ENCODE data around the gene IPO7.
"Not testable (repeated sequence)": the region's sequence is repeated elsewhere in the genome, so short reads cannot be mapped to it uniquely, and the experiment has no call there.

The IPO7 gene

DNA sequence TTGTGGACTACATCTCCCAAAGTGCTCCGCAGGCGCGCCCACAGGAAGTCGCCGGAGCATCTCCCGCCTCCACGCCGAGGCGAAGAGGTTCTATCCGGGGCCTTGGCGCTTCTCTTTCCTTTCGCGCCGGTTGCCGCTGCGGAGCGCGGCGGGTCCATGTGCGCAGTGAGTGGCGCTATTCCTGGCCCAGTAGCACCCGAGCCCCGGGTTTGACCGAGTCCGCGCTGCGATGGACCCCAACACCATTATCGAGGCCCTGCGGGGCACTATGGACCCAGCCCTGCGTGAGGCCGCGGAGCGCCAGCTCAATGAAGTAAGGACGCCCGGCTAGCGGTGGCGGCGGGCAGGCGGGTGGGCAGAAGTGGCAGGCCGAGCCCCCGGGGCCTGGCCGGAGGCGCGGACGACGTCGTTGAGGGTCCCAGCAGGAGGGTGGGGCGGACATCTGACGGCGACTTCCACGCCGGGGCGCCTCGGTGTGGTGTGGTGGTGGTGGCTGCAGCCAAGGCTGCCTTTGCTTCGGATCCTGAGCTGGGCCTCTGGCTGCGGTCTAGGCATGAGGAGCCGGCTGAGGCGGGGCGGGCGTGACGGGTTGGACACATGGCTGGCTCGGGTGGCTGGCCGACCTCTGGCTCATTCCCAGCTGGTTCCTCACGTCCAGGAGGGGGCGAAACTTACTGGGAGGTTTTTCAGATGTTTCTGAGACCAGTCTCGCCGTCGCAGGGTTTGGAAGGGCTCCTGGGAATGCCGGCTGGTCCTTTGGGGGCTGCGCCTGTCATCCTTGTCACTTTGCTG lies at the start of gene IPO7:
TSS of gene IPO7 (plus strand) at position 118 of the 792 bp plus-strand sequence. CDS start at position 230, 112 bp downstream.
- DNase-seq, result peak; percentile 95

DNA sequence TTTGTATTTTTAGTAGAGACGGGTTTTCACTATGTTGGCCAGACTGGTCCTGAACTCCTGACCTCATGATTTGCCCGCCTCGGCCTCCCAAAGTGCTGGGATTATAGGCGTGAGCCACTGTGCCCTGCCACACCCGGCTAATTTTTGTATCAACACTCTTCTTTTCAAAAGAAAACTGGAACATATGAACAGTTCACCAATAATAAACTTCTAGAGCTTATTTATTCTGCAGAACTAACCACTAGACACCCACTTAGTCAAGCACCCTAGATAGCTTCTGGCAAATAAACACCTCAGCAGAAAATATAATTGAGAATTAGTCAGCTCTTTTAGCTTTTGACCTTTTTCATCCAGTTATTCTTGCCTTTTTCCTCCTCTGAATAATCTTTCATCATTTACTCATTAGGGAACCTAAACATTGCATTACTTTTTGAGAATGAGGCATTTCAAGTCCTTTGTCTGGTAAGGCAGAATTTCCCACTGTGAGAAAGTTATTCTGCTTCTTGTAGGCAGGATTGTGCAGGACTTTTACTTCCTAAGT lies 42.7 kb upstream of the IPO7 start:
- no peak for DNase-seq

DNA sequence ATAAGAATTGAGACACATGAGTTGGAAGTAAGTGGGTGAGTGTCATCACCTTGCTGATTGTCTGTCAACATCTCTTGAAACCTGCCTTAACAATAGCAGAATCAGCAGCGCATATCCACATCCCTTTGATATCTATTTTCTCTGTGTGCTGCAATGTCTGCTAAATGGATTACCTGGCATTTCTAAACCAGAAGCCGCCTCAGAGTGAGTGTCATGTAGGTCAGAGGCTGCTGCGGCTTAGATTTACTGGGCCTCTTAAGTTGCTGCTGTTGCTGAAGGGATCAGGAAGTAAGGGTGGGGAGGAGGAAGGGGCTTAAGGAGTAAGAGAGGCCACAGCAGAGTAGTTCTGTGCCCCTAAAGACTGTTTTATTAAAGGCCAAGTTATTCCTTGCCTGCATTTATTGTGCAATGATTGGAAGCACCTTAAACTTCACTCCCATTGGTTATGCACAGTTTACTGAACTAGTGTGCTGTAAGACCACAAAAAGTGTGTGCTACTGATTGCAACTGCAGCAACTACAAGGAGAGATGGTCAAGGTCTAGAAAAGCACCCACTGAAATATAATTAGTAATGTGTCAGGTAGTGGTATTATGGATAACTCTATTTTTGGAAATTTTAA lies 40.3 kb upstream of the IPO7 start:
- DNase-seq, result no peak

DNA sequence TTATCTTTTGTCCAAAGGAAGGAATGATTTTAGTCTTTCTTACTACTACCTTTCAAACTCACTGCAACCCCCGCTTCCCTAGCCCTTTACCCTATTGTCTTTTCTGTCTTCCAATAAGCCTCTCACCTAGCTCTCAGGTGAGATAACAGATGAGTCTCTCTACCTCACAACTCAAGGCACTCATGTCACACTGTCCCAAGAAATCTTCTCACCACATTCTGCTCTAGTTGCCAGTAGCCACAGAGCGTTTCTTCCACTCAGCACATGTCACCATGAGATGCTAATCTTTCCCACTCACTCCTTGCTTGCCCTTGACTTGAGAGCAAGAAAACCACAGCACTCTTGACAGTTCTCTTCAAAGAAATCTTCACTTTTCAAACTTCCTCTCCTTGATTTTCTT lies 37.4 kb upstream of the IPO7 start:
- peak; percentile 25 for DNase-seq

DNA sequence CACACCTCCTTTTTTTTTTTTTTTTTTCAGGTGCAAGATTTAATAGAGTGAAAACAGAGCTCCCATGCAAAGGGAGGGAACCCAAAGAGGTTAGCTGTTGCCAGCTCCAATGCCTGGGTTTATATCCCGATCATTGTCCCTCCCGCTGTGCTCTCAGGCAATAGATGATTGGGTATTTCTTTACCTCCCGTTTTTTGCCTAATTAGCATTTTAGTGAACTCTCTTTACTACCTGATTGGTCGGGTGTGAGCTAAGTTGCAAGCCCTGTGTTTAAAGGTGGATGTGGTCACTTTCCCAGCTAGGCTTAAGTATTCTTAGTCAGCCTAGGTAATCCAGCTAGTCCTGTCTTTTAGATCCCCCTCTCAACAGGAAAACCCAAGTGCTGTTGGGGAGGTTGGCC lies 36.7 kb upstream of the IPO7 start:
- DNase-seq, result not testable (repeated sequence)

DNA sequence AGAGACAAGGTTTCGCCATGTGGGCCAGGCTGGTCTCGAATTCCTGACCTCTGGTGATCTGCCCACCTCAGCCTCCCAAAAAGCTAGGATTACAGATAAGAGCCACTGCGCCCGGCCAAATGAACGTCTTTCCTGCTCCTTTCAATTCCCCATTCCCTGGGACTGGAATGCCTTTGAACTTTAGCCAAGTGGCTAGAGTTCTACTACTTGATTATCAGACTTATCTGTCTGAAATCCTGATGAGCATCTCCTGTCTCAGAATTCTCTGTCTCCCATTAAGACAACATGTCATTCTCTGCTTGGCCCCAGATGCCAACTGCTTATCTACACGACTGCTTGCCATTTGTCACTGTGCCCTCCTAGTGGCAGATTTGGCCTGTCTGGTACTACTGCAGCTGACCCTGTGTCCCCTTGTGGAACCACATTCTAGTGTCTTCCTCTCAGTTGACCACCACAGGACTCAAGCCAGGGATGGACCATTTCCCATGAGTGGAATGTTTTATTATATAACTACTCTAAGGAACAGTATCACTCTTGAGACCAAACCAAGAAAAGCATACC lies 33.1 kb upstream of the IPO7 start:
- DNase-seq, result no peak

DNA sequence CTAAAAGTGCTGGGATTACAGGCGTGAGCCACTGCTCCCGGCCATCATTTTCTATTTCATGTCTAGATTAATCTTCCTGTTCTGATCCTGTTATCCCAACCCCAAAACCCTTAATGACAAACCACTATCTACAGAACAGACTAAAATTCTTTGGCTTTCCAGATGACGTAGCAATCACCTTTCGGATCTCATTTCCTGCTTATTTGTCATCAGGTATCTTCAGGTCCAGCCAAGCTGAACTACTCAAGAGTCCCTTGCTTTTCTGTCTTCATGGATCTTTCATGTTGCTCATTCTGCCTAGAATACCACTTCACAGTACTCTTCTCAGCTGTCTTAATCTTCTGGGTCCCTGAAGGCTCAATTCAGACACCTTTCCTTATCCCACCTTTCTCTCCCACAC lies 27.4 kb upstream of the IPO7 start:
- DNase-seq, result no peak

DNA sequence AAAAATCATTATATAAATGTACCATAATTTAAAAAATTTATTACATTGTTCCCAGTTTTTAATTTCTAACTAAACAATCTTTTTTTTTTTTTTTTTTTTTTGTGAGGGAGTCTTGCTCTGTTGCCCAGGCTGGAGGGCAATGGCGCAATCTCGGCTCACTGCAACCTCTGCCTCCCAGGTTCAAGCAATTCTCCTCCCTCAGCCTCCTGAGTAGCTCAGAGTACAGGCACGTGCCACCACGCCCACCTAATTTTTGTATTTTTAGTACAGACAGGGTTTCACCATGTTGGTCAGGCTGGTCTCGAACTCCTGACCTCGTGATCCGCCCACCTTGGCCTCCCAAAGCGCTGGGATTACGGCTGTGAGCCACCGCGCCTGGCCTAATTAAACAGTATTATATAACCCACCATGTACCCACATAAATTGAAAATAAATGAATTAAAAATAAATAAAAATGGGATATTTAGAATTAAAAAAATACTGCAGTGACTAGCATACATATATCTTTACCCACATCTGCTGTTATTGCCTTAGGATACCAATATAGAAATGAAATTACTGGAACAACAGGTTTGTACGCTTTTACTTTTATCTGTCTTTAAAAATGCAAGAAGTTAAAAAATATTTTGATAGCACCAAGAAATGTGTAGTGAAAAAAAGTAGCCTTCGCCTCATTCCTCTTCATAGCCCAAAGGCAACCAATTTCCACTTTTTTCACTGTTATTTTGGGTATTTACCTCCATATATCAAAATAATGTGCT lies 23.4 kb upstream of the IPO7 start:
- DNase-seq, result not testable (repeated sequence)

DNA sequence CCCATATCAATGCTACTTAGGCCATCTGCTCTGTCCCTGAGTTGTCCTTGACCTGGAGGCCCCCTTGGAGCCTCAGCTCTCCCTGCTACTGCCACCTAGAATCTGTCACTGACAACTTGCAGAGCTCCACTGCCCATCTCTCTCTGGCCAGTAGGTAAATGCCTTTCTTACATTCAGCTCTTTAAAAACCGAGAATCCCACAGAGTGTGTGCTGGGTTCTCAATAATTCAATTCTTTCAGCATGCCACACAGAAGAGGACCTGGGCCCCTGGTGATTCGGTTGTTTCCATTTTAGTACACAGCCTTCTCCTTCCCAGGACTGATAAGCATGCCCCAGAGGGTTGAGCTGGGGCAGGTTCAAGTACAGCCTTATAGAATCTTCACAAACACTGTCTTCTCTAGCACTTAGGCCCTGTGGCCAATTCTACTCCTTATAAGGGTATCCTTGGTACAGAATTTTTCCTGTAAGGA lies 22.0 kb upstream of the IPO7 start:
- DNase-seq, result peak; percentile 40

DNA sequence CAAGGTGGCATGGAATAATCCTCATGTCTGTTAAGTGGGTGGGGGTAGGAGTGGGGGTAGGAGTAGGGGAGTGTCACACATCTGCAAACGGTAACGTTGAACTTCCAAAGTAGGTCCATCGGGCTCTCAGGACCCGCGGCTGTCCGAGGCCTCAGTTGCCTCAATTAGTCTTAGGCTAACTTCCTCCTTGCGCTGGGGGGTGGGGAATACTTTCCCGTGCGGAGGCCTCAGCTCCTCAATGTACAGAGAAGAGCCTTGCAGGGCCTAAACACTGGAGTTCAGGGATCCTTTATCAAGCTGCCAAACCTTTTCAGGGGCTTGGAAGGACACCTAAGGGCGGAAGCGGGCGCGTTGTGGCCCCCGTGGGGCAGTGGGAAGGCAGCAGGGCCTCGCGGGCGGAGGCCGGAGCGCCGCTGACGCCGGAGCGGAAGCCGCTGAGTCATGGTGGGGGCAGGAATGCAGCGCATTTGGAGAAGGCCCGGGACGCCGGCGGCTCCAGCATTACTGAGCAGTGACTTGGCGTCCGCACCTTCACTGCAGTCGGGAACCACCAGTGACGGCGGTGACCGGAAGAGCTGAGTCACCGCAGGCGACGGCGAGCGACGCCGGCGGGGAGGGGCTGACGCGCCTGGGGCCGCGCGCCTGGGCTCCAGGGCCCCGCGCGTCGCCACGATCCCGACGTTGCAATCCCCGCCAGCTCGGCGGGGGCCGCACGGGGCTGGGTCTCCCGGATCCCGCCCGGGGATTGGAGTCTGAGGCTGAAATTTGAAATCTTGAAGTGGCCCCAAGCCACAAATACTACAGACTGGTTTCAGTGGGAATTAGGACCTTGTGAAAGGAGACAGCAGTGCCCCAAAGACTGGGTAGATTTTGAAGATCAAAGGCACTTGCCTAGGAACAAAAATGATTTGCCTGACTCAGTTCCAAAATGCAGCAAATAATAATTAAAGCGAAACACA lies 20.2 kb upstream of the IPO7 start:
- DNase-seq, result peak; percentile 94

DNA sequence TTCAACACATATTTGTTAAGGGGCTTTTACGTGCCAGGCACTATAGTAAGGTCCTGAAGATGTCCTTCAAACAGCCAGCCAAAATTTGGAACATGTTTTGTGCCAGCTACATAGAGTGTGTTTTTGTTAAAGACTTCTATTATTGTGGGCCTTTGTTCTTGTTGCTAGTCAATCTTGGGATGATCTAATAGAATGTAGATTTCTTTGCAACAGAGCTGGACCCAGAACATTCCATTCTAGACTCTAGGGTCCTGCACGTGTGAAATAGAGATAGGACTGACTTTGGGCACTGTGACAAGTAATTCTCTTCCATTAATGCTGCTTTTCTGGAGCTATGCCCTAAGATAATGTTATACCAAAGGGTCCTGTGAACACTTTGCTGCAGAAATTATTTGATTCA lies 16.9 kb upstream of the IPO7 start:
- no peak for DNase-seq

DNA sequence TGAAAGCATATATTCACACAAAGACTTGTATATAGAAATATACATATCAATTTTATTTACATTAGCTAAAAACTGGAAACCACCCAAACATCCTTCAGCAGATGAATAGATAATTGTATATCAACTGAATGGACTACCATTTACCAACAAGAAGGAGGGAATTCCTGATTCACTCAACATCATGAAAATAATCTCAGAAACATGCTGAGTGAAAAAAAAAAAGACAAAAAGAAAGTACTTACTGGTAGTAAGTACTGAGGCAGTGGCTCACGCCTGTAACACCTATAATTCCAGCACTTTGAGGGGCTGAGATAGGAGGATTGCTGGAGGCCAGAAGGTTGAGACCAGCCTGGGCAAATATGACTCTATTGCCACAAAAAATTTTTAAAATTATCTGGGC lies 7.4 kb upstream of the IPO7 start:
- no peak for DNase-seq

DNA sequence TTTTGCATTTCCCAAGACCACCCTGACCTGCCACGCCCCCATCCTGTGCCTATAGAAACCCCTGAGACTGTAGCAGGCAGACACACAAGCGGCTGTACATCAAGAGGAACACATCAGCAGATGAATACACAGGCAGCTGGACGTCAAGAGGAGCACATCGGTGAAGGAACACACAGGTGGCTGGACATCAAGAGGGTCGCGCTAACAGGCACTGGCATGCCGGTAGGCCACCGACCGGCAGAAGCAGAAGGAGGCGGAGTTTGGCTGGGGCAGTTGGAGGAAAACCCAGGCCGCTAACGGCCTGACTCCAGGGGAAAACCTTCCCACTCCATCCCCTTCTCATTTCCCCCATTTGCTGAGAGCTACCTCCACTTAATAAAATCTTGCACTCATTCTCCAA lies 5.4 kb upstream of the IPO7 start:
- no peak for DNase-seq

DNA sequence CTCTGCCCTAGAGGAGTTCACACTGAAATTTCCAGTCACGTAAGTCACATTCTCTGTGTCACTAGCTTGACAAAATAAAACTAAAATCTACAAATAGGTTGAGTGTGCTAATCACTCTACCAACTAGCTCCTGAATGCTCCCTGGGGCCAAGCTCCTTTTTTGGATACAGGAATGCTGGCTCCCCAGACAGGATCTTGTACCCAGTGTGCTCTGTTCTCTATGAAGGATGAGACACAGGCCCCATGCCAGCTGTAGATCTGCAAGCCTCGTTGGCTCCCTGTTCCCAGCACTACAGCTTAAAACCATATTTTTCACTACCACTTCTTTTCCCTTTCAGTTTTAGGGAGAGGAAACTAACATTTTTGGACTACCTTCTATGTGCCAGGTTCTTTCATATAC lies 3.7 kb upstream of the IPO7 start:
- no peak for DNase-seq

DNA sequence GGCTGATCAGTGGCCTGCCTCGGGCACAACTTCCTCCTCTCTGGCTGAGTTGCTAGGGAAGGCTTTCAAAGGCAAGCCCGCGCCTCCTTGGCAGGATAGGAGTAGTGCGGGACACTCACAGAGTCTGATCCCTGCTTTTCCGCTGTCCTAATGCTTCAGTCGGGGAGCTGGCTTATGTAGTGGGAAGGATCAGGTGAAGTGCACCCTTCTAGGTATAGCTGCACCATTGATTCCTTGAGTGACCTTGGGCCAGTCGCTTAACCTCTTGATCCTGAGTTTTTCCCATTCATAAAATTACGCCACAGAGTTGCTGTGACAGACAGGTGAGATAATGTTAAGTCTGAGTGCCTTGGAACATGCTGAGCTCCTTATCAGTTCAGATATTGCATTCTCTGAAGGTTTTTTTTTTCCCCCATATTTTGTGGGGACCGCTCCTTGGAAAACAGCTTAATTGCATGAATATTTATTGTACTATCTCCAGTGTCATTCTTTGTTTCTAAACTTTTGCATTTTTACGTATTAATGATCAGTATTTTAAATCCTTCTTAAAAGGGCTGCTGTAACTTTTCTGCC lies 961 bp downstream of the IPO7 start:
- DNase-seq, result peak; percentile 44

DNA sequence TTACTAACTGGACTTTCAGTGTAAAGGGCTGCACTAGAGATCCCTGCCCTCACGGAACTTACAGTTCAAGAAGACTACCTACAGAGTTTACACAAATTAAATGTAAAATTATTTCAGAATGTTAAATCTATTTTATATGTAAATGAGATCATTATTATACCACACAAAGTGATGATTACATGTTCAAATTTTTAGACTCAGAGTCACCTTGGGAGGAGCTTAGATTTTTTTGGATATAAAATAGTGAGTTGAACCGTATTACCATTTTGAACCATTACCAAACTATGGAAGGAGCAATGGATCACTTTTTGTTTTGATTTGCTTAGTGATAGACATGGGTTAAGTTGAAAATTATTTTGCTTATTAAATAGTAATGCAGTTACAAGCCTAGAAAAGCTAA lies 1.6 kb downstream of the IPO7 start:
- no peak for DNase-seq

DNA sequence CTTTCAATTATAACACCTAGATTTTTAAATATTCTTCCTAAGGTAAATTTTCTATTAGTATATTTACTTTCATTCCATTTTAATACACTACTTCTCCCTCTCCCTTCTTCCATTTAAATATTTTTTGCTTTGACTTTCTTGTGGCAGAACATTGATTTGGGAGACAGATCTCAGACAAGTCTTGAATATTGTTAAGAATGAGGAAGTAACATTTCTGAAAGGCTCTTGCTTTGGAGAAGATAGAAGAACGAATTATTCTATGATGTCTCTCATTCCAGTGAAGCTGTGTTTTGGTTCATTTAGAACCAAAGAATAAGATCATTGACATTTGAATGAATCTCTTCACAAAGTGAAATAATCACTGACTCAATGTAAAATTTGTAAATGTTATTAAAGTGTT lies 2.4 kb downstream of the IPO7 start:
- no peak for DNase-seq

DNA sequence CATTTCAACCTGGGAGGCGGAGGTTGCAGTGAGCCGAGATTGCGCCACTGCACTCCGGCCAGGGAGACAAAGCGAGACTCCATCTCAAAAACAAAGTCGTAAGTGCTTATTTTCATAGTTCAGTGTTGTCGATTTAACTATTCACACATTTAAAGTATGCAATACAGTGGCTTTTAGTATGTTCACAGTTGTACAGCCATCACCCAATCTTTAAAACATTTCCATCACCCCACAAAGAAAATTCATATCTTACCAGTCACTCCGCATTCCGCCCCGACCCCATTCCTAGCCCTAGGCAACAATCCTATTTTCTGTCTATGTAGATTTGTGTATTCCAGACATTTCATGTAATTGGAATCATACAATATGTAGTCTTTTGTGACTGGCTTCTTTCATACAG lies 11.9 kb downstream of the IPO7 start:
- DNase-seq, result no peak

DNA sequence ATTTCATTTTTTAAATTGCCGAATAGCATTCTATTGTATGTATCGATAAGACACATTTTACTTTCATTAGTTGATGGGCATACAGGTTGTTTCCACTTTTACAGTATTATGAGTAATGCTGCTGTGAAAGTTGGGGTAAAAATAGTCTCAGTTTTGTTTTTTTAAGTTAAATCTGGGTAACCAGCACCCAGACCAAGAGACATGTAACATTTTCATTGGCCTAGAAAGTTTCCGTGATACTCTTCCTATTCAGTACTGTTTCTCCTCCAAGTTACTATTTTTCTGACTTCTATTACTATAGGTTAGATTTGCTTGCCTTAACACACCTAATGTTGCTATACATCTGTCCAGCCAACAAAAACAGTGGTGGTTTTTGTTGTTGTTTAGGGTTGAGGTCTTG lies 12.3 kb downstream of the IPO7 start:
- DNase-seq, result peak; percentile 17

DNA sequence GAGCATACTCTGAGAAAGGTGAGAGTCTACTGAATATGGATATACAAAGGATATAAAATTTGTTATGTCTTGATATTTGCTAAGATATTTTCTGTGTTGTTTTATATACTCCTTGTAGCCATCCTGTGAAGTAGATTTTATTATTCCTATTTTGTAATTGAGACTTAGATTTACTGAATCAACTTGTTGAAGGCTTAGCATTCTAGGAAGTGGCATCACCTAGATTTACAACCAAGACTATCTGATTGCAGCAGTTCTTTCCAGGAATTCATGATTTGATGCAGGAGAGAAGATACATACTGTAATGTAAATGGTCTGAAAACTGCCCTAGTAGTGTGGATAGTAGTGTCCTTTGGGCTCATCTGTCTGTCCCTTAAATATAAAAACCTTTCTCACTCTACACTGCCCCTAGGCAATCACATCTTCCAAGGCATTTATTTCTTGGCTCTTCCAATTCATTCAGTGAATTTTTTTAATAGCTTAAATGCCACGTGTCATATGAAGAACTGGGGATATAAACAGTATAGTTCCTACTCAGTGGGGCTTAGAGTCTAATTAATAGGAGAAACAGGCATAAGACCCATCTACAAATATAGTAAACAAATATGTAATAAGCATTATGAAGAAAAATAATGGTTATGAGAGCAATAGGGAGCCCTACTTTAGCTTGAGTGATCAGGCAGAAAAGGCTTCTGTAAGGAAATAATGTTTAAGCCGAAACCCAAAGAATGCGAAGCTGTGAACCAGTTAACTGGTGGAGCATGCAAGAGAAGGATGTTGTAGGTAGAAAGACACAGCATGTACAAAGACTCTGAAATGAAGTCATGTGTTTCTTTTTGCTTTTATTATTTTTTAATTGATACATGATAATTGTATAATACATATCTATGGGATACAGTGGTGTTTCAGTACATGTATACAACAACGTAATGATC lies 13.6 kb downstream of the IPO7 start:
- DNase-seq, result no peak
